Immature natural killer cell (primary cell): ENCODE results near the gene RPH3AL. TPM values are rescaled to one million over a fixed set of nuclear protein-coding genes. Genes with fewer than 3 reads are reported as not detected.

ENCODE experiments used
- DNase-seq, 3 donors: peaks; one replicate each; pipeline ENCODE4 v3.0.0; 2022; ENCODE audit warnings: mixed read lengths in 1 of 3
- H3K27ac Mint-ChIP-seq, 6 donors: one replicate each; pipeline ENCODE4 v1.8.0; 2020; ENCODE audit warnings: mixed read lengths in 6 of 6, mild to moderate bottlenecking in 5 of 6, inconsistent platforms in 4 of 6, moderate library complexity in 3 of 6
- H3K27me3 Mint-ChIP-seq, 3 donors: one replicate each; pipeline ENCODE4 v1.8.0; 2020 to 2021; ENCODE audit warnings: low read depth in 3 of 3, mild to moderate bottlenecking in 3 of 3, mixed read lengths in 3 of 3, moderate library complexity in 3 of 3, inconsistent platforms in 1 of 3
- H3K36me3 Mint-ChIP-seq, 3 donors: one replicate each; pipeline ENCODE4 v1.8.0; 2020; ENCODE audit warnings: mixed read lengths in 3 of 3, inconsistent platforms in 2 of 3, mild to moderate bottlenecking in 2 of 3
- H3K4me1 Mint-ChIP-seq, 2 donors: one replicate each; pipeline ENCODE4 v1.8.0; 2020; ENCODE audit warnings: inconsistent platforms in 2 of 2, mild to moderate bottlenecking in 2 of 2, mixed read lengths in 2 of 2, moderate library complexity in 1 of 2
- H3K4me3 Mint-ChIP-seq, 5 donors: one replicate each; pipeline ENCODE4 v1.8.0; 2020; ENCODE audit warnings: mild to moderate bottlenecking in 5 of 5, mixed read lengths in 5 of 5, inconsistent platforms in 3 of 5, moderate library complexity in 3 of 5
- H3K9me3 Mint-ChIP-seq, 6 donors: one replicate each; pipeline ENCODE4 v1.8.0; 2020; ENCODE audit warnings: mild to moderate bottlenecking in 6 of 6, mixed read lengths in 6 of 6, inconsistent platforms in 4 of 6, moderate library complexity in 3 of 6
- polyA plus RNA-seq, 3 donors: library from polyadenylated mRNA; unstranded; fragments of 300-500 nt; fragmentation: Illumina TruSeq; gene quantifications; one replicate each; pipeline ENCODE4 v1.2.3, GENCODE V29; 2021

RPH3AL gene
- polyA plus RNA-seq, 3 donors from 2014 or later: 4.2 to 10.3 (median 4.5) TPM

DNA sequence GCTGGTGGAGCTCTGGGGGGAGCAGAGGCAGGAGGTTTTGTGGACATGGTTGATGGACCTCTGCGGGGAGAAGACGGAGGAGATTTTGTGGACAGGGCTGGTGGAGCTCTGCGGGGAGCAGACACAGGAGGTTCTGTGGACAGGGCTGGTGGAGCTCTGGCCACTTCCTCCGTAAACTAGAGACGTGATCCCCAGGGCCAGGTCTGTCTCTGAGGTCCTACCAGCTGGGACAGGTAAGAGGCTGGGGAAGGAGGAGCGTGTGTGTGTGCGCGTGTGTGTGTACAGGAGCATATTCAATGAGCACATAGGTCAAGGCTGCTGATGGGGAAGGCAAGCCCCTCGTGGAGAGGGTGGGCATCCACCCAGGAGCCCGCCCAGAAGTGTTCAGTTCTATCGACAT, 20.6 kb downstream of the RPH3AL start:
- Mint-ChIP-seq H3K9me3 (no peaks in the 10 kb centered on the region), H3K36me3 (peaks cover 0 to 9% (median 9%) of the 10 kb centered on the region in 3 donors), H3K4me3 (no peak overlapping the region), H3K27ac (peak overlapping the region in 1 of 6 donors; percentile 2), H3K27me3 (peaks cover 4 to 10% (median 6%) of the 10 kb centered on the region in 3 donors), H3K4me1 (peaks cover 22 to 53% of the 10 kb centered on the region in 2 donors)
- no peak for DNase-seq

GRCh38 chr17:330993-331701, 21.5 kb downstream of the RPH3AL start:
- DNase-seq: peak in 2 of 3 donors; percentile 11 to 21

GRCh38 chr17:329784-330420, 22.7 kb downstream of the RPH3AL start:
- H3K36me3 Mint-ChIP-seq: peaks cover 0 to 9% (median 9%) of the 10 kb centered on the region in 3 donors

More at GRCh38 chr17:330993-331701, 21.5 kb downstream of the RPH3AL start:
- Mint-ChIP-seq H3K36me3 (peaks cover 0 to 9% (median 9%) of the 10 kb centered on the region in 3 donors), H3K27me3 (peaks cover 0 to 8% (median 4%) of the 10 kb centered on the region in 3 donors), H3K4me1 (peaks cover 22 to 47% of the 10 kb centered on the region in 2 donors), H3K4me3 (peak overlapping the region in 4 of 5 donors; percentile 36 to 62 (median 44)), H3K27ac (peak overlapping the region in 2 of 6 donors; percentile 23 to 31), H3K9me3 (no peaks in the 10 kb centered on the region)

GRCh38 chr17:327971-328370, 24.6 kb downstream of the RPH3AL start:
- Mint-ChIP-seq H3K27me3 (peaks cover 0 to 5% (median 5%) of the 10 kb centered on the region in 3 donors), H3K4me3 (no peak overlapping the region), H3K36me3 (peaks cover 0 to 4% (median 3%) of the 10 kb centered on the region in 3 donors), H3K4me1 (peaks cover 17 to 32% of the 10 kb centered on the region in 2 donors), H3K9me3 (no peaks in the 10 kb centered on the region), H3K27ac (peak overlapping the region in 1 of 6 donors; percentile 58)
- DNase-seq: no peak

More at GRCh38 chr17:329784-330420, 22.7 kb downstream of the RPH3AL start:
- no peak for DNase-seq
- peak overlapping the region in 1 of 5 donors; percentile 21 for H3K4me3 Mint-ChIP-seq
- no peaks in the 10 kb centered on the region for H3K9me3 Mint-ChIP-seq
- peaks cover 0 to 8% (median 3%) of the 10 kb centered on the region in 3 donors for H3K27me3 Mint-ChIP-seq
- peak overlapping the region in 1 of 6 donors; percentile 50 for H3K27ac Mint-ChIP-seq
- peaks cover 22 to 40% of the 10 kb centered on the region in 2 donors for H3K4me1 Mint-ChIP-seq

GRCh38 chr17:327296-327695, 25.3 kb downstream of the RPH3AL start:
- Mint-ChIP-seq H3K9me3 (no peaks in the 10 kb centered on the region), H3K4me3 (no peak overlapping the region), H3K27me3 (peaks cover 0 to 5% (median 5%) of the 10 kb centered on the region in 3 donors), H3K4me1 (peaks cover 17 to 32% of the 10 kb centered on the region in 2 donors), H3K36me3 (peaks cover 0 to 4% (median 3%) of the 10 kb centered on the region in 3 donors), H3K27ac (peak overlapping the region in 2 of 6 donors; percentile 19 to 21)
- DNase-seq: no peak

DNA sequence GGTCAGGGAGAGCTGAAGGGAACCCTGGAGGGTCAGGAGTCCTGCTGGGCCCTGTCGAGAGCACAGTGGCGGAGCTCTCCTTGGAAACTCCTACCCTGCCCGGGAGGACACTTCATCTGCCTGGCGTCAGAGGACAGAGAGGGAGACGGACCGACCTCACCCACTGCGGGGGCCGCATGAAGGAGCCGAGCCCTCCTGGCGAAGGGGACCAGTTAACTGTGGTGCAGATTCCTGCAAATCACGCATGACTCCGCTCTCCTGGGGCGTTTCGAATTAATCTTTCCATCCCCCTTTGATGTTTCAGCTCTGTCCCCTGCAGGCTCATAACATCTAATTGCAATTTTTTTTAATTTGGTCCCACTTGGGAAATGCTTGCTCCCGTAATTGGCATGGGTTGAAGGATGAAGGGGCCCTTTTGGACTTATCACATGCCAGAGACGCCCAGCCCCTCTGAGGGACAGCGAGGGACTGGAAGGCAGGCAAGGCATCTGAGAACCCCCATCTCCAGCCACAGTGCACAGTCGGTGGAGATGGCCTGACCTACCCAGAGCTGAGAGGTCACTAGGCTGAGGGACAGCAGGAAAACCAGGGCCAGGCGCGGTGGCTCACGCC, 26.5 kb downstream of the RPH3AL start:
- Mint-ChIP-seq H3K27me3 (peaks cover 0 to 7% (median 0%) of the 10 kb centered on the region in 3 donors), H3K27ac (no peak overlapping the region), H3K4me1 (peaks cover 15 to 23% of the 10 kb centered on the region in 2 donors), H3K9me3 (no peaks in the 10 kb centered on the region), H3K4me3 (no peak overlapping the region), H3K36me3 (no peaks in the 10 kb centered on the region)
- no peak for DNase-seq

GRCh38 chr17:325270-326009, 27.2 kb downstream of the RPH3AL start:
- H3K9me3 Mint-ChIP-seq: no peaks in the 10 kb centered on the region
- no peaks in the 10 kb centered on the region for H3K36me3 Mint-ChIP-seq
- no peak for DNase-seq
- H3K4me1 Mint-ChIP-seq: peaks cover 13 to 19% of the 10 kb centered on the region in 2 donors
- H3K27me3 Mint-ChIP-seq: peaks cover 0 to 7% (median 0%) of the 10 kb centered on the region in 3 donors
- no peak overlapping the region for H3K27ac Mint-ChIP-seq
- no peak overlapping the region for H3K4me3 Mint-ChIP-seq

DNA sequence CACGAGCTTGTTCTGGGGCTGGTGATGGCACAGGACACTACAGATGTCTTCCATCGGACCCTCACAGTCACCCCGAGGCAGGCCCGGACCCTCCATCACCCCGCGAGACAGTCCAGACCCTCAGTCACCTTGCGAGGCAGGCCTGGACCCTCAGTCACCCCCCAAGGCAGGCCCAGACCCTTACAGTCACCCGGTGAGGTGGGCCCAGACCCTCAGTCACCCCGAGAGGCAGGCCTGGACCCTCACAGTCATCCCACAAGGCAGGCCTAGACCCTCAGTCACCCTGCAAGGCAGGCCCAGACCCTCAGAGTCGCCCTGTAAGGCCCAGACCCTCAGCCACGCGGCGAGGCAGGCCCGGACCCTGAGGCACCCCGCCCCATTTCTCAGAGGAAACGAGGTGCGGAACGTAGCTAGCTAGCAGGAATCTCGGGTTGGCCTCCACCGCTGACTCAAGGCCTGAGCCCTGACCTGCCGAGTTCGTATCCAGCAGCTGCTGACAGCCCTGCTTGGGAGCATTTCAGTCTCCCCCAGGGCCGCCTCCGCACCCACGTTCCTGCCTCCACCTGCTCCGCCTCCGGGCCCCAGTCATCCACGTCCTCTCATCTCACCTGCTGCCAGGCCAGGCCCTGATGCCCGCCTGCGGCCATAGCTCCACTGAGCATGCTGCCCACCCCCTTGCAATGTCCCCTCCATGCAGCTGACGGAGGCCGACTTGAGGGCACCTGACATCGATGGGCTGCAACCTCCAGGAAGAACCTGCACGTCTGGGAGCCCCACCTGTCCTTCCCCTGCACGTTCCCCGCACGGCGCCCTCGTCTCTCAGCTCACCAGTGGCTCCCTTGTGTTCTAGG, 28.7 kb downstream of the RPH3AL start:
- no peak overlapping the region for H3K27ac Mint-ChIP-seq
- peaks cover 0 to 5% (median 0%) of the 10 kb centered on the region in 3 donors for H3K27me3 Mint-ChIP-seq
- no peak for DNase-seq
- H3K4me3 Mint-ChIP-seq: no peak overlapping the region
- peaks cover under 1 to 4% (median 2%) of the 10 kb centered on the region in 3 donors for H3K36me3 Mint-ChIP-seq
- H3K4me1 Mint-ChIP-seq: peaks cover 7% of the 10 kb centered on the region in 2 donors
- H3K9me3 Mint-ChIP-seq: no peaks in the 10 kb centered on the region

- no peaks in the 10 kb centered on the region for H3K4me1 Mint-ChIP-seq
- peaks cover 0 to 4% (median 0%) of the 10 kb centered on the region in 3 donors for H3K27me3 Mint-ChIP-seq
- H3K9me3 Mint-ChIP-seq: no peaks in the 10 kb centered on the region
- no peak overlapping the region for H3K4me3 Mint-ChIP-seq
- no peak for DNase-seq
- no peak overlapping the region for H3K27ac Mint-ChIP-seq
- H3K36me3 Mint-ChIP-seq: peaks cover 8 to 11% (median 10%) of the 10 kb centered on the region in 3 donors
Observed at GRCh38 chr17:323181-323580, 29.4 kb downstream of the RPH3AL start.

GRCh38 chr17:322006-322780, 30.4 kb downstream of the RPH3AL start:
- peaks cover 9 to 15% (median 12%) of the 10 kb centered on the region in 3 donors for H3K36me3 Mint-ChIP-seq
- DNase-seq: no peak
- H3K4me3 Mint-ChIP-seq: no peak overlapping the region
- no peaks in the 10 kb centered on the region for H3K9me3 Mint-ChIP-seq
- no peak overlapping the region for H3K27ac Mint-ChIP-seq
- peaks cover 0 to 6% (median 2%) of the 10 kb centered on the region in 3 donors for H3K27me3 Mint-ChIP-seq
- H3K4me1 Mint-ChIP-seq: no peaks in the 10 kb centered on the region

- no peak overlapping the region for H3K27ac Mint-ChIP-seq
- peaks cover 0 to 1% (median 0%) of the 10 kb centered on the region in 6 donors for H3K9me3 Mint-ChIP-seq
- no peak for DNase-seq
- peaks cover 0 to 6% (median 2%) of the 10 kb centered on the region in 3 donors for H3K27me3 Mint-ChIP-seq
- peaks cover 9 to 15% (median 12%) of the 10 kb centered on the region in 3 donors for H3K36me3 Mint-ChIP-seq
- no peaks in the 10 kb centered on the region for H3K4me1 Mint-ChIP-seq
- H3K4me3 Mint-ChIP-seq: no peak overlapping the region
Observed at GRCh38 chr17:321386-321941, 31.1 kb downstream of the RPH3AL start.
